Measurements from ENCODE around the gene ACOX1. TPM values are rescaled to one million over a fixed set of nuclear protein-coding genes. Genes with fewer than 3 reads are reported as not detected.

ACOX1 gene
- total and polyA plus RNA-seq, 2 donors = 15.9 to 23.5 TPM

- peak in 1 of 9 donors; percentile 48 for DNase-seq (ENCODE audit: low read depth in 6 of 9, low spot score in 9 of 9)
- Histone ChIP-seq H3K36me3 (ENCODE audit: control insufficient read depth in 2 of 2, insufficient read depth in 2 of 2, low read length in 1 of 2) (peaks cover 43 to 45% of the 10 kb centered on the region in 2 donors), H3K4me3 (ENCODE audit: low read length in 2 of 2) (peak overlapping the region; percentile 65 to 88), H3K27me3 (ENCODE audit: control insufficient read depth in 2 of 2, insufficient read depth in 1 of 2, low read length in 1 of 2) (no peaks in the 10 kb centered on the region), H3K27ac (ENCODE audit: low read depth in 1 of 2, low read length in 1 of 2) (no peak overlapping the region), H3K9me3 (ENCODE audit: control insufficient read depth in 2 of 2, insufficient read depth in 1 of 2, low read length in 1 of 2) (no peaks in the 10 kb centered on the region), H3K4me1 (ENCODE audit: control insufficient read depth in 2 of 2, insufficient read depth in 2 of 2, low read length in 2 of 2) (peaks cover 9 to 19% of the 10 kb centered on the region in 2 donors)
- WGBS = 45% methylated on average over 28 of the region's 28 CpGs
These were observed 83.4 kb downstream of the ACOX1 start for GRCh38 chr17:75895370-75896155.

- Histone ChIP-seq H3K4me3 (ENCODE audit: low read length in 2 of 2) (no peak overlapping the region), H3K27ac (ENCODE audit: low read depth in 1 of 2, low read length in 1 of 2) (no peak overlapping the region), H3K9me3 (ENCODE audit: control insufficient read depth in 2 of 2, insufficient read depth in 1 of 2, low read length in 1 of 2) (no peaks in the 10 kb centered on the region), H3K36me3 (ENCODE audit: control insufficient read depth in 2 of 2, insufficient read depth in 2 of 2, low read length in 1 of 2) (peaks cover 31 to 42% of the 10 kb centered on the region in 2 donors), H3K27me3 (ENCODE audit: control insufficient read depth in 2 of 2, insufficient read depth in 1 of 2, low read length in 1 of 2) (no peaks in the 10 kb centered on the region), H3K4me1 (ENCODE audit: control insufficient read depth in 2 of 2, insufficient read depth in 2 of 2, low read length in 2 of 2) (peaks cover 9 to 19% of the 10 kb centered on the region in 2 donors)
- WGBS = 95% methylated on average over 22 of the region's 22 CpGs
- DNase-seq (ENCODE audit: low read depth in 6 of 9, low spot score in 9 of 9) = no peak
These were observed 84.8 kb downstream of the ACOX1 start for GRCh38 chr17:75894049-75894733.

DNA sequence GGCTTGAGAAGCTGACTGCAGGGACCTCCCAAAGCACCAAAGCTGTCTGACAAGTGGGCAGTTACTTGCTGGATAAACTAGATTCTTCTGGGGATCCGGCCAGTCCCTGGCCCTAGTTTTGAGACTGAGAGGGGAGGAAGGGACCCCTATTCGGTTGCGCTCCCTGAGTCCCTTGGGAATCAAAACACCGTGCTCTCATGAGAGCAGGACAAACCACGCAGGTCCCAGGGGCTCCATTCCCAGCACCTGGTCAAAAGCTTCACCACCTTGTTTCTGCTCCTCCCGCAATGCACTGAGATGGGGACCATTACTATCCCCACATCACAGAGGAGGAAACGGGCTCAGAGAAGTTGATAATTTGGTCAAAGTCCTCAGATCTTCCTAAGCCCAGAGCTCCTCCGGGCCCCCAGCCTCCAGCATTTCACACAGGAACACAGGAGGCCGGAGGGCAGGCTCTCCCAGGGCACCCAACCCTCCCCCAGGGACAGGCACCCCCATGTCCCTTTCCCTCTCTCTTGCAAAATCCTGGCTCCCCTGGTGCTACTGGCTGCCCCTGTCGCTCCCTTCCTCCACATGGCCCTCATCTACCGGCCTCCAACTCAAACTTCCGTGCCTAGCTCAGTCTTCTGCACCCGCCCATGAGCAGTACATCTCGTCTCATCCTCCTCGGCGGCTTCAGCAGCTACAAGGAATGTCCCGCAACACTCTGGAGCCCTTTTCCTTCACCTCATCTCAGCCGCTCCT, 85.5 kb downstream of the ACOX1 start:
- Histone ChIP-seq H3K9me3 (ENCODE audit: control insufficient read depth in 2 of 2, insufficient read depth in 1 of 2, low read length in 1 of 2) (no peaks in the 10 kb centered on the region), H3K4me1 (ENCODE audit: control insufficient read depth in 2 of 2, insufficient read depth in 2 of 2, low read length in 2 of 2) (peaks cover 9 to 19% of the 10 kb centered on the region in 2 donors), H3K4me3 (ENCODE audit: low read length in 2 of 2) (no peak overlapping the region), H3K27ac (ENCODE audit: low read depth in 1 of 2, low read length in 1 of 2) (no peak overlapping the region), H3K36me3 (ENCODE audit: control insufficient read depth in 2 of 2, insufficient read depth in 2 of 2, low read length in 1 of 2) (peaks cover 24 to 37% of the 10 kb centered on the region in 2 donors), H3K27me3 (ENCODE audit: control insufficient read depth in 2 of 2, insufficient read depth in 1 of 2, low read length in 1 of 2) (no peaks in the 10 kb centered on the region)
- WGBS = 98% methylated on average over 18 of the region's 18 CpGs
- DNase-seq (ENCODE audit: low read depth in 6 of 9, low spot score in 9 of 9) = no peak

- H3K27ac ChIP-seq (ENCODE audit: low read depth in 1 of 2, low read length in 1 of 2) = no peak overlapping the region
- peaks cover 9 to 19% of the 10 kb centered on the region in 2 donors for H3K4me1 ChIP-seq (ENCODE audit: control insufficient read depth in 2 of 2, insufficient read depth in 2 of 2, low read length in 2 of 2)
- H3K36me3 ChIP-seq (ENCODE audit: control insufficient read depth in 2 of 2, insufficient read depth in 2 of 2, low read length in 1 of 2) = peaks cover 18 to 32% of the 10 kb centered on the region in 2 donors
- H3K27me3 ChIP-seq (ENCODE audit: control insufficient read depth in 2 of 2, insufficient read depth in 1 of 2, low read length in 1 of 2) = no peaks in the 10 kb centered on the region
- no peaks in the 10 kb centered on the region for H3K9me3 ChIP-seq (ENCODE audit: control insufficient read depth in 2 of 2, insufficient read depth in 1 of 2, low read length in 1 of 2)
- no peak for DNase-seq (ENCODE audit: low read depth in 6 of 9, low spot score in 9 of 9)
- H3K4me3 ChIP-seq (ENCODE audit: low read length in 2 of 2) = no peak overlapping the region
- WGBS = 93% methylated on average over 16 of the region's 16 CpGs
These were observed 86.3 kb downstream of the ACOX1 start for GRCh38 chr17:75892556-75893224.

- Histone ChIP-seq H3K27ac (ENCODE audit: low read depth in 1 of 2, low read length in 1 of 2) (no peak overlapping the region), H3K4me1 (ENCODE audit: control insufficient read depth in 2 of 2, insufficient read depth in 2 of 2, low read length in 2 of 2) (peaks cover 9 to 13% of the 10 kb centered on the region in 2 donors), H3K36me3 (ENCODE audit: control insufficient read depth in 2 of 2, insufficient read depth in 2 of 2, low read length in 1 of 2) (peaks cover 18 to 32% of the 10 kb centered on the region in 2 donors), H3K9me3 (ENCODE audit: control insufficient read depth in 2 of 2, insufficient read depth in 1 of 2, low read length in 1 of 2) (no peaks in the 10 kb centered on the region), H3K4me3 (ENCODE audit: low read length in 2 of 2) (no peak overlapping the region), H3K27me3 (ENCODE audit: control insufficient read depth in 2 of 2, insufficient read depth in 1 of 2, low read length in 1 of 2) (no peaks in the 10 kb centered on the region)
- WGBS = 93% methylated on average over 32 of the region's 32 CpGs
- no peak for DNase-seq (ENCODE audit: low read depth in 6 of 9, low spot score in 9 of 9)
These were observed 87.1 kb downstream of the ACOX1 start for GRCh38 chr17:75891605-75892555.

Other genes with a start within 250 kb of the ACOX1 start
- 37.3 TPM for gene GALK1, start 214.0 kb downstream of the ACOX1 start, total RNA-seq
- 32.6 TPM for gene GALK1, start 214.0 kb downstream of the ACOX1 start, polyA plus RNA-seq
- gene UNK, start 194.4 kb downstream of the ACOX1 start, total RNA-seq = 13.7 TPM
- gene UNK, start 194.4 kb downstream of the ACOX1 start, polyA plus RNA-seq = 31.6 TPM
- 43.2 TPM for gene UNC13D, start 134.8 kb downstream of the ACOX1 start, total RNA-seq
- gene UNC13D, start 134.8 kb downstream of the ACOX1 start, polyA plus RNA-seq = 59.1 TPM
- gene WBP2, start 123.8 kb downstream of the ACOX1 start, total RNA-seq = 17.3 TPM
- gene WBP2, start 123.8 kb downstream of the ACOX1 start, polyA plus RNA-seq = 96.9 TPM
- gene TRIM47, start 100.6 kb downstream of the ACOX1 start, total RNA-seq = 12.6 TPM
- gene TRIM47, start 100.6 kb downstream of the ACOX1 start, polyA plus RNA-seq = 22.8 TPM
- gene TRIM65, start 82.2 kb downstream of the ACOX1 start, total RNA-seq = 14.4 TPM
- 20.2 TPM for gene TRIM65, start 82.2 kb downstream of the ACOX1 start, polyA plus RNA-seq
- 30.5 TPM for gene MRPL38, start 74.3 kb downstream of the ACOX1 start, total RNA-seq
- 78.6 TPM for gene MRPL38, start 74.3 kb downstream of the ACOX1 start, polyA plus RNA-seq
- gene FBF1, start 38.1 kb downstream of the ACOX1 start, total RNA-seq = 9.2 TPM
- 18.7 TPM for gene FBF1, start 38.1 kb downstream of the ACOX1 start, polyA plus RNA-seq
- 10.4 TPM for gene TEN1, start 74 bp upstream of the ACOX1 start, total RNA-seq
- gene TEN1, start 74 bp upstream of the ACOX1 start, polyA plus RNA-seq = 18.2 TPM
- 3.2 TPM for gene CDK3, start 21.7 kb upstream of the ACOX1 start, total RNA-seq
- 31.8 TPM for gene CDK3, start 21.7 kb upstream of the ACOX1 start, polyA plus RNA-seq
- gene EVPL, start 48.1 kb upstream of the ACOX1 start, total RNA-seq = 0.33 TPM
- gene EVPL, start 48.1 kb upstream of the ACOX1 start, polyA plus RNA-seq = 3.9 TPM
- gene SRP68, start 93.4 kb upstream of the ACOX1 start, total RNA-seq = 19.9 TPM
- 47.6 TPM for gene SRP68, start 93.4 kb upstream of the ACOX1 start, polyA plus RNA-seq
- 0.09 TPM for gene GALR2, start 95.6 kb upstream of the ACOX1 start, total RNA-seq
- 0.09 TPM for gene GALR2, start 95.6 kb upstream of the ACOX1 start, polyA plus RNA-seq
- gene ZACN, start 100.0 kb upstream of the ACOX1 start, total RNA-seq = 1.5 TPM
- 10.3 TPM for gene ZACN, start 100.0 kb upstream of the ACOX1 start, polyA plus RNA-seq
- gene EXOC7, start 124.6 kb upstream of the ACOX1 start, total RNA-seq = 71.9 TPM
- 64.6 TPM for gene EXOC7, start 124.6 kb upstream of the ACOX1 start, polyA plus RNA-seq
- gene FOXJ1, start 162.1 kb upstream of the ACOX1 start, total RNA-seq = 0.52 TPM
- 0.75 TPM for gene FOXJ1, start 162.1 kb upstream of the ACOX1 start, polyA plus RNA-seq